WERI-Rb-1 (cell line): ENCODE data around the gene VAPB.

ENCODE experiments used
- DNase-seq: peaks from one replicate; pipeline ENCODE4 v3.0.0-alpha.2; 2020
- H3K27ac ChIP-seq: fragments of 250-450 bp; sonication (Bioruptor Pico); 2 replicates; pipeline ENCODE4 v1.5.1; 2020; ENCODE audit warnings: mild to moderate bottlenecking, moderate library complexity
- H3K27me3 ChIP-seq: fragments of 250-450 bp; sonication (Bioruptor Pico); 2 replicates; pipeline ENCODE4 v1.5.1; 2021; ENCODE audit warnings: mild to moderate bottlenecking, low read depth, moderate library complexity; ENCODE audit not compliant: insufficient read depth, severe bottlenecking
- H3K36me3 ChIP-seq: fragments of 250-450 bp; sonication (Bioruptor Pico); 2 replicates; pipeline ENCODE4 v1.5.1; 2020; ENCODE audit warnings: mild to moderate bottlenecking, moderate library complexity
- H3K4me3 ChIP-seq: 2 replicates; pipeline ENCODE4 v1.5.1; 2011; ENCODE audit warnings: low read depth, mild to moderate bottlenecking, control low read depth, low read length
- H3K9me3 ChIP-seq: fragments of 250-450 bp; sonication (Bioruptor Pico); 2 replicates; pipeline ENCODE4 v1.5.1; 2021; ENCODE audit warnings: mild to moderate bottlenecking, moderate library complexity; ENCODE audit not compliant: severe bottlenecking
- TF ChIP-seq, protein P1 (sequence below): IDR thresholded peaks from 2 replicates; pipeline ENCODE4 v1.5.1; 2011; ENCODE audit warnings: low read depth, mild to moderate bottlenecking, control low read depth, inconsistent platforms, low read length

Gene VAPB

DNA sequence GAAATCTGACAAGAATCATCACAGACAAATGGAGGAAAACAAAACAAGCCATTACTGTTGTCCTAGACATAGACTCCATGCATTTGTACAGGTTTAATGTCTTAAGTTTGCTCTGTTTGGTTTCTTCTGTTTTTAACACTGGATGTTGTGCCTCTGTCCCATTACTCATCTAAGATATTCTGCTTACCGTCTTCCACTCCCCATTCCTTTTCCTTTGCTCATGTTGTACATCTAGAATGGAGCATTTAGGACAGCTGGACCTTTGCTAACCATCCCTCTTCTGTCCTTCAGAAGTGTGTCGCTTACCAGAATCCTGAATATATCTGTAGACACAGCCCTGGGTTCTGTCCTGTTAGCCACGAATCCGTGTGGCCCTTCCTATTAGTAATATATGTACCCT, 44.3 kb upstream of the VAPB start:
- TF ChIP-seq, protein P1, sequence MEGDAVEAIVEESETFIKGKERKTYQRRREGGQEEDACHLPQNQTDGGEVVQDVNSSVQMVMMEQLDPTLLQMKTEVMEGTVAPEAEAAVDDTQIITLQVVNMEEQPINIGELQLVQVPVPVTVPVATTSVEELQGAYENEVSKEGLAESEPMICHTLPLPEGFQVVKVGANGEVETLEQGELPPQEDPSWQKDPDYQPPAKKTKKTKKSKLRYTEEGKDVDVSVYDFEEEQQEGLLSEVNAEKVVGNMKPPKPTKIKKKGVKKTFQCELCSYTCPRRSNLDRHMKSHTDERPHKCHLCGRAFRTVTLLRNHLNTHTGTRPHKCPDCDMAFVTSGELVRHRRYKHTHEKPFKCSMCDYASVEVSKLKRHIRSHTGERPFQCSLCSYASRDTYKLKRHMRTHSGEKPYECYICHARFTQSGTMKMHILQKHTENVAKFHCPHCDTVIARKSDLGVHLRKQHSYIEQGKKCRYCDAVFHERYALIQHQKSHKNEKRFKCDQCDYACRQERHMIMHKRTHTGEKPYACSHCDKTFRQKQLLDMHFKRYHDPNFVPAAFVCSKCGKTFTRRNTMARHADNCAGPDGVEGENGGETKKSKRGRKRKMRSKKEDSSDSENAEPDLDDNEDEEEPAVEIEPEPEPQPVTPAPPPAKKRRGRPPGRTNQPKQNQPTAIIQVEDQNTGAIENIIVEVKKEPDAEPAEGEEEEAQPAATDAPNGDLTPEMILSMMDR, result no peak
- no peak for DNase-seq

DNA sequence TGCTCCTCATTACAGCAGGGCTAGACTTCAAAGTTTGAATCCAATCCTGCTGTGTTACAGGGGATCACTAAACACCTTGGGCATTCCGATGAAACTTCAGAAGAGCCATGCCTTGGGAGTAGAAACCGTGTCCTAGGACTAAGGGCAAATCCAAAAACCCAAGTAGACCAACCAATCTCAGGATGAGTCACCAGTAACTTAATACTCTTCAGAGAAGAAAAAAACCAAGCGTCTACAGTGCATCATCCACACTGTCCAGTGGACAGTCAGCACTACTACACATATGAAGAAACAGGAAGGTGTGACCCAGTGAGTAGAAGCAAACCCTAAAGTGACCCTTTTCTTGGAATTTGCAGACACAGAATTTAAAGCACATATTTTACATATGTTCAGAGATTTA, 39.5 kb upstream of the VAPB start:
- Histone ChIP-seq H3K27me3 (no peaks in the 10 kb centered on the region), H3K36me3 (peaks cover 6% of the 10 kb centered on the region), H3K4me3 (no peak overlapping the region), H3K9me3 (no peaks in the 10 kb centered on the region), H3K27ac (no peak overlapping the region)
- DNase-seq, result no peak
- TF ChIP-seq, protein P1, result no peak

More for the DNA sequence above, 44.3 kb upstream of the VAPB start:
- H3K27ac ChIP-seq, result no peak overlapping the region
- H3K27me3 ChIP-seq, result no peaks in the 10 kb centered on the region
- H3K4me3 ChIP-seq, result no peak overlapping the region
- H3K9me3 ChIP-seq, result no peaks in the 10 kb centered on the region
- H3K36me3 ChIP-seq, result peaks cover 6% of the 10 kb centered on the region

DNA sequence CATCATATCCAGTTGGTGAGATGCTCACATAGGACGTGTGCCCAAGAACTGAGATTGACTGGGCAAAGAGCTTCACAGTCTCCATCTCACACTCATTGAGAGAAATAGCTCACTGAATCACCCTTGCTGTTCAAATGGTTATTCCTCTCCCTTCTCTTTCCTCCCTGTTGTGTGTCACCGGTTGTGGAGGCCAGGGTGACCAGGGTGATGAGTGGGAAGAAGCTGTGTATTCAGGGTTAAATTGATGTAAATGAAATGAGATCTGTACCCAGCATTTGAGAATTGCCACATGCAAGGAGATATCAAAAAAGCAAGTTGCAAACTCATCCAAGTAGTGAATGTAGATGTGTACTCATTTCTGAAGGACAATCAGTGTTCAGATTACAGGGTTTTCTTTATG, 36.6 kb upstream of the VAPB start:
- no peaks in the 10 kb centered on the region for H3K9me3 ChIP-seq
- no peak overlapping the region for H3K27ac ChIP-seq
- no peaks in the 10 kb centered on the region for H3K27me3 ChIP-seq
- DNase-seq, result no peak
- H3K36me3 ChIP-seq, result no peaks in the 10 kb centered on the region
- TF ChIP-seq, protein P1, result no peak
- H3K4me3 ChIP-seq, result no peak overlapping the region

DNA sequence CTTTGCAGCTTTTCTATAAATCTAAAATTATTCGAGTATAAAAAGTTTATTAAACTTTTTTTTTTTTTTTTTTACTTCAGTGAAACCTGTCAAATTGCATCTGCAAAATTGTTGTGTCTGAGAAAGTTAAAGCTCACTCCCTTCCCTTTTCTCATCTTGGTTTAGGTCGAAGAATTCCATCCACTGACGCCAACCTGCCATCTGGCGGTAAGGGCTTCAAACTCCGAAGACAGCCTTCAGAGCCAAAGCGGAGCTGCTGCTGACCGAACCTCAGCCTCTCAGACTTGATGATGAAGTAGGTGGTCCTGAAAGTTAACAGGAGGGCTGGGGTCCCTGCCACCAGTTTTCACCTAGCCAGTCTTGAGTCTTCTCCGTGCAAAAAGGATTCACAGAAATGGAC, 29.6 kb upstream of the VAPB start:
- Histone ChIP-seq H3K27me3 (no peaks in the 10 kb centered on the region), H3K36me3 (peaks cover 8% of the 10 kb centered on the region; the same call in 1 of the 2 replicates), H3K9me3 (no peaks in the 10 kb centered on the region), H3K4me3 (no peak overlapping the region), H3K27ac (no peak overlapping the region)
- DNase-seq, result no peak
- TF ChIP-seq, protein P1, result no peak

DNA sequence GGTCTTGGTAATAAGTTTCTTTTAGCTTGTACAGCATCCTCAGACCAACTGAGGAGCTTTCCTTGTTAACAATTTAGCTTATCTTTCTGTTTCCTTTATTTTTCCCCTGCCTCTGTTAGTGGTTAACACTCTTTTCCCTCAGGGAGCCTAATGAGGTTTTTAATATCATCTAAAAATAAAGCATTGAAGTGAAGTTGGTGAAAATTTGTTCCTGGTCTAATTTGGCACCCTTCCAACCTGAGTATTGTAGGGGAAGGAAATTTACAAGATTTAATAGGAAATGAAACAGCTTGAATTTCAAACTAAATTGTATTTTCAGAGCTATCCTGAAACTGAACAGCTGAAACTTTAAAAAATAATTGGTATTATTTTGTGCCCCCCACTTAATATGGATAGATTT, 28.1 kb upstream of the VAPB start:
- no peak overlapping the region for H3K4me3 ChIP-seq
- TF ChIP-seq, protein P1, result no peak
- no peak overlapping the region for H3K27ac ChIP-seq
- peaks cover 8% of the 10 kb centered on the region; the same call in 1 of the 2 replicates for H3K36me3 ChIP-seq
- no peak for DNase-seq
- H3K27me3 ChIP-seq, result no peaks in the 10 kb centered on the region
- H3K9me3 ChIP-seq, result no peaks in the 10 kb centered on the region

DNA sequence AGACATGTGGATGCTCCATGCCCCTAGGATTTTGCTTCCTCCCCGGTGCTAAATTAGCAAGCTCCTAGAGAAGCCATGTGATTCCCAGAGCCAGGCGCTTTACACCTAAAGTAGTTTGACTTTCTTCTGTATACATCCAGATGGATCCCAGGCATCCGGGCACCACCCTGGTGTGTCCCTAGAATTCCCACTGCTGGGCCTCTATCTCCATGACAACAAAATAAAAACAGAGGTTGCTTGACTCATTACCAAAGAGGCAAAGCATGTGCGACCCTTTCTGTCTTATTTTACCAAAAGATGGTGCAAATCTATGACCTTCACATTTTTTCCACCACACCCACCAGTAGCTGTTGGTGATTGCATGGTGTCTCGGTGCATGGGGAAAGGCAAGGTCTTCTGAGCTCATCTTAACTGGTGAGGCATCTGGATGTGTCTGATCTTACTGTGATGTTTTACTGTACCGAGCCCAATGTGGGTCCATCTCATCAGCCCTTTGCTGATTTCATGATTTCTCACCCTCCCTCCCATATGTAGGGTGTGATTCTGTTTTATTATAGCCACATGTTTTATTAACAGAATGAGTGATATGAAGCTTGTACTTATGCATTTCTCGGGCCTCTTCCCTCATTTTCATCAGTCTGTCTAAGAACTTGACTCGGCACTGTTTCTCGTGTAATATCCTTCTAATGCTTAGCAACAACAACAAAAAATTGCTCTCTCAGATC, 27.4 kb upstream of the VAPB start:
- Histone ChIP-seq H3K27me3 (no peaks in the 10 kb centered on the region), H3K4me3 (no peak overlapping the region), H3K9me3 (no peaks in the 10 kb centered on the region), H3K27ac (no peak overlapping the region), H3K36me3 (peaks cover 8% of the 10 kb centered on the region; the same call in 1 of the 2 replicates)
- TF ChIP-seq, protein P1, result no peak
- DNase-seq, result no peak
